Measurements from ENCODE around the gene INPP4A. TPM values are rescaled to one million over a fixed set of nuclear protein-coding genes. Genes with fewer than 3 reads are reported as not detected.

Gene INPP4A
- total and polyA plus RNA-seq, 10 of the 15 experiments (the other 5 are each of a cell fraction or from before 2014, with no cell fraction given) = 4.7 to 62.3 (median 36.9) TPM

- DNase-seq (ENCODE audit: low read depth, low spot score) (no peak), FAIRE-seq (no peak), ATAC-seq (no peak)
- Histone ChIP-seq H3K36me3 (ENCODE audit: control insufficient read depth in 2 of 2, insufficient read depth in 2 of 2, low read length in 1 of 2) (no peaks in the 10 kb centered on the region), H3K4me1 (ENCODE audit: control insufficient read depth, insufficient read depth, low read length) (no peaks in the 10 kb centered on the region), H3K79me2 (ENCODE audit: control insufficient read depth, insufficient read depth, low read length) (no peaks in the 10 kb centered on the region), H4K20me1 (ENCODE audit: control insufficient read depth, insufficient read depth) (no peaks in the 10 kb centered on the region), H2AFZ (ENCODE audit: control insufficient read depth, low read depth, low read length) (no peak overlapping the region), H3K4me2 (ENCODE audit: control insufficient read depth, insufficient read depth) (no peak overlapping the region), H3K9ac (ENCODE audit: control insufficient read depth, insufficient read depth, low read length) (no peak overlapping the region), H3K27me3 (replicated peaks in 1 of 2; ENCODE audit: control insufficient read depth in 2 of 2, insufficient read depth in 2 of 2, low read length in 1 of 2) (no peaks in the 10 kb centered on the region), H3K27ac (ENCODE audit: control insufficient read depth, insufficient read depth) (no peak overlapping the region), H3K4me3 (no peak overlapping the region), H3K9me3 (replicated peaks; ENCODE audit: control insufficient read depth, insufficient read depth, low read length) (peaks cover 9% of the 10 kb centered on the region; the same call in 2 of the 3 replicates)
- POLR2A ChIA-PET = no interaction called here
- CTCF ChIA-PET = no interaction called here
- SMC1A ChIA-PET (ENCODE audit: uncharacterized antibody, unreplicated experiment) = interaction anchor here (1.0 to 1.6 kb wide), 2 partner anchors 9 to 27 kb away, joined by 3 to 8 read pairs; no protein-coding TSS in a partner anchor
- in situ Hi-C loops (cut with MboI) (loop anchor here (10.0 to 25.0 kb wide), 2 partner anchors 415 to 643 kb away; no protein-coding TSS in a partner anchor), intact Hi-C loops (cut with micrococcal nuclease; ENCODE audit: unreplicated experiment) (no loop called here)
- no TSS peak for BruUV-seq (replicated peaks)
- RAD21 ChIA-PET (ENCODE audit: unreplicated experiment) = interaction anchor here (0.9 to 1.7 kb wide), 2 partner anchors 27 to 51 kb away, joined by 4 to 5 read pairs; no protein-coding TSS in a partner anchor
- WGBS (ENCODE audit: insufficient coverage, insufficient replicate concordance, low lambda C conversion rate, missing lambda C conversion rate) = 22% methylated on average over 2 of the region's 2 CpGs
- no peak for TF ChIP-seq YY1 (IDR thresholded peaks at IDR 0.05; ENCODE audit: low read depth, low read length)
- TF ChIP-seq BACH1 (IDR thresholded peaks at IDR 0.05; ENCODE audit: borderline replicate concordance) = no peak
- no peak for TF ChIP-seq RB1 (IDR thresholded peaks at IDR 0.05; ENCODE audit: borderline replicate concordance)
- TF ChIP-seq RUNX3 (IDR thresholded peaks at IDR 0.05; ENCODE audit: low read length) = no peak
- TF ChIP-seq IRF3 (IDR thresholded peaks at IDR 0.05) = no peak
- TF ChIP-seq ETV6 (conservative IDR thresholded peaks at IDR 0.05 in 1 of 2, IDR thresholded peaks at IDR 0.05 in 1 of 2; ENCODE audit: borderline replicate concordance in 1 of 2, low read depth in 1 of 2) = no peak
- TF ChIP-seq EZH2 (IDR thresholded peaks at IDR 0.05; ENCODE audit: borderline replicate concordance, control insufficient read depth, low read depth, low read length) = no peak
- no peak for TF ChIP-seq ZZZ3 (IDR thresholded peaks at IDR 0.05; ENCODE audit: control insufficient read depth, insufficient read length, low read depth)
- no peak for TF ChIP-seq EP300 (IDR thresholded peaks at IDR 0.05; ENCODE audit: borderline replicate concordance in 1 of 2, control insufficient read depth in 1 of 2, low read depth in 2 of 2, low read length in 2 of 2)
- no peak for TF ChIP-seq ATF3 (IDR thresholded peaks at IDR 0.05; ENCODE audit: borderline replicate concordance, extremely low read depth, low read depth, low read length)
- no peak for TF ChIP-seq HDAC2 (IDR thresholded peaks at IDR 0.05)
- TF ChIP-seq CEBPZ (IDR thresholded peaks at IDR 0.05; ENCODE audit: low read depth, low read length) = no peak
- TF ChIP-seq HCFC1 (IDR thresholded peaks at IDR 0.05; ENCODE audit: low read length) = no peak
- TF ChIP-seq POLR2AphosphoS5 (IDR thresholded peaks at IDR 0.05; ENCODE audit: low read length) = no peak
- TF ChIP-seq ZNF274 (IDR thresholded peaks at IDR 0.05; ENCODE audit: insufficient read depth, insufficient read length) = no peak
- TF ChIP-seq NR2F1 (conservative IDR thresholded peaks at IDR 0.05) = no peak
Measured at GRCh38 chr2:98419544-98419943, 25.1 kb upstream of the INPP4A start.

Data from GM12878 (cell line).